Testis (tissue), 2 donors: ENCODE measurements around the gene GNB5.

Source experiments
- CTCF ChIP-seq, 3 experiments: fragments of 450-650 bp in 2 of 3; fragments of 200-600 bp in 1 of 3; sonication (generic) in 1 of 3; IDR thresholded peaks; one replicate each; pipeline ENCODE4 v1.5.1; 2016 to 2019; ENCODE audit warnings: antibody characterized with exemption in 3 of 3, mild to moderate bottlenecking in 2 of 3, moderate library complexity in 1 of 3
- POLR2A ChIP-seq: fragments of 450-650 bp; IDR thresholded peaks from one replicate; pipeline ENCODE4 v1.6.1; 2017; ENCODE audit warnings: antibody characterized with exemption, mild to moderate bottlenecking, moderate library complexity

DNA sequence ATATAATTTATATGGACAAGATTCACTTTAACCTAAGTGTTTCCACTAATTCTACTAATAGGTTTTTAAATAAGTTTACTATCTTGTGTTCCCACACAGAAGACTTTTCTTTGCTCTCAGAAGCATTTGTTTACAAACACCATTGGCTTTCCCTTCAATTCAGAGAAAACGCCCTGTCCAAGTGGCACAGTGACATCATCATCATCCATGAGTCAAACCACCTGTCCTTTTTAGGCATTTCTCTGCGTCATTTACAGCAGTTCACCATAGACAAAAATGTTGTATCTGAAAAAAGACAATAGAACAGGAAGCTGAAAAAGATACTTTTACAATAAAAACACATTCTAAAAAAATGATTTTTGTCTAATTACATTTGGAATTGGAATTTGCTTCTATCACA is 69.3 kb downstream of the GNB5 start:
- no peak for TF ChIP-seq POLR2A
- no peak for TF ChIP-seq CTCF (IDR thresholded peaks at IDR 0.05)
